Measurements from ENCODE around the gene USP47.

- TF ChIP-seq ZNF274 (IDR thresholded peaks at IDR 0.05; ENCODE audit: borderline replicate concordance, extremely low read depth, low read length) (no peak), EZH2 (IDR thresholded peaks at IDR 0.05; ENCODE audit: low read depth, low read length, severe bottlenecking) (no peak), POLR2A (IDR thresholded peaks at IDR 0.05; ENCODE audit: control extremely low read depth in 1 of 2, low read depth in 2 of 2, low read length in 2 of 2) (no peak), MAX (IDR thresholded peaks at IDR 0.05) (no peak), CTCF (IDR thresholded peaks at IDR 0.05; ENCODE audit: control extremely low read depth in 1 of 3, insufficient read depth in 1 of 3, low read depth in 1 of 3, low read length in 3 of 3) (no peak), CREB1 (IDR thresholded peaks at IDR 0.05) (no peak), EP300 (IDR thresholded peaks at IDR 0.05; ENCODE audit: borderline replicate concordance in 1 of 2, low read depth in 2 of 2, low read length in 2 of 2) (no peak), GABPA (IDR thresholded peaks at IDR 0.05; ENCODE audit: borderline replicate concordance, insufficient read depth, low read length) (no peak), RFX5 (IDR thresholded peaks at IDR 0.05; ENCODE audit: borderline replicate concordance, low read depth, low read length) (no peak)
Observed at GRCh38 chr11:11949482-11949881, 107.7 kb downstream of the USP47 start.
